Measurements from ENCODE around the gene PRR36. TPM values are rescaled to one million over a fixed set of nuclear protein-coding genes. Genes with fewer than 3 reads are reported as not detected.

The PRR36 gene
- polyA plus RNA-seq, 2 donors = 0.14 to 0.16 TPM

- H3K27me3 ChIP-seq (ENCODE audit: control insufficient read depth in 1 of 2, insufficient read depth in 2 of 2, low read length in 2 of 2) = peaks cover 3 to 23% of the 10 kb centered on the region in 2 donors
- peaks cover 10 to 18% of the 10 kb centered on the region in 2 donors for H3K4me1 ChIP-seq (ENCODE audit: control insufficient read depth in 2 of 2, insufficient read depth in 2 of 2, low read length in 1 of 2)
- H3K9me3 ChIP-seq (ENCODE audit: control insufficient read depth in 2 of 2, insufficient read depth in 1 of 2, low read depth in 1 of 2, low read length in 1 of 2) = peaks cover 0 to 10% of the 10 kb centered on the region in 2 donors
- WGBS, 2 donors = 16 to 19% methylated on average over 53 of the region's 53 CpGs
- H3K4me3 ChIP-seq (ENCODE audit: low read depth in 1 of 2, low read length in 2 of 2) = no peak overlapping the region
- H3K36me3 ChIP-seq (ENCODE audit: control insufficient read depth in 2 of 2, insufficient read depth in 2 of 2, low read length in 1 of 2) = no peaks in the 10 kb centered on the region
- no peak overlapping the region for H3K27ac ChIP-seq (ENCODE audit: low read depth in 2 of 2, low read length in 1 of 2)
These were observed 700 bp downstream of the PRR36 start for GRCh38 chr19:7873304-7874075.

- Histone ChIP-seq H3K9me3 (ENCODE audit: control insufficient read depth in 2 of 2, insufficient read depth in 1 of 2, low read depth in 1 of 2, low read length in 1 of 2) (peaks cover 0 to 10% of the 10 kb centered on the region in 2 donors), H3K4me1 (ENCODE audit: control insufficient read depth in 2 of 2, insufficient read depth in 2 of 2, low read length in 1 of 2) (peaks cover 11 to 20% of the 10 kb centered on the region in 2 donors), H3K4me3 (ENCODE audit: low read depth in 1 of 2, low read length in 2 of 2) (no peak overlapping the region), H3K27me3 (ENCODE audit: control insufficient read depth in 1 of 2, insufficient read depth in 2 of 2, low read length in 2 of 2) (peaks cover 3 to 23% of the 10 kb centered on the region in 2 donors), H3K36me3 (ENCODE audit: control insufficient read depth in 2 of 2, insufficient read depth in 2 of 2, low read length in 1 of 2) (no peaks in the 10 kb centered on the region), H3K27ac (ENCODE audit: low read depth in 2 of 2, low read length in 1 of 2) (no peak overlapping the region)
- WGBS, 2 donors = 52 to 55% methylated on average over 43 to 47 of the region's 47 CpGs
These were observed 1.6 kb downstream of the PRR36 start for GRCh38 chr19:7872306-7873204.

GRCh38 chr19:7871437-7872305 lies 2.5 kb downstream of the PRR36 start:
- peaks cover 0 to 10% of the 10 kb centered on the region in 2 donors for H3K9me3 ChIP-seq (ENCODE audit: control insufficient read depth in 2 of 2, insufficient read depth in 1 of 2, low read depth in 1 of 2, low read length in 1 of 2)
- H3K4me1 ChIP-seq (ENCODE audit: control insufficient read depth in 2 of 2, insufficient read depth in 2 of 2, low read length in 1 of 2) = peaks cover 11 to 20% of the 10 kb centered on the region in 2 donors
- peaks cover 3 to 23% of the 10 kb centered on the region in 2 donors for H3K27me3 ChIP-seq (ENCODE audit: control insufficient read depth in 1 of 2, insufficient read depth in 2 of 2, low read length in 2 of 2)
- H3K27ac ChIP-seq (ENCODE audit: low read depth in 2 of 2, low read length in 1 of 2) = peak overlapping the region; percentile 31 to 62
- no peak overlapping the region for H3K4me3 ChIP-seq (ENCODE audit: low read depth in 1 of 2, low read length in 2 of 2)
- WGBS, 2 donors = 7 to 9% methylated on average over 32 to 33 of the region's 33 CpGs
- no peaks in the 10 kb centered on the region for H3K36me3 ChIP-seq (ENCODE audit: control insufficient read depth in 2 of 2, insufficient read depth in 2 of 2, low read length in 1 of 2)

DNA sequence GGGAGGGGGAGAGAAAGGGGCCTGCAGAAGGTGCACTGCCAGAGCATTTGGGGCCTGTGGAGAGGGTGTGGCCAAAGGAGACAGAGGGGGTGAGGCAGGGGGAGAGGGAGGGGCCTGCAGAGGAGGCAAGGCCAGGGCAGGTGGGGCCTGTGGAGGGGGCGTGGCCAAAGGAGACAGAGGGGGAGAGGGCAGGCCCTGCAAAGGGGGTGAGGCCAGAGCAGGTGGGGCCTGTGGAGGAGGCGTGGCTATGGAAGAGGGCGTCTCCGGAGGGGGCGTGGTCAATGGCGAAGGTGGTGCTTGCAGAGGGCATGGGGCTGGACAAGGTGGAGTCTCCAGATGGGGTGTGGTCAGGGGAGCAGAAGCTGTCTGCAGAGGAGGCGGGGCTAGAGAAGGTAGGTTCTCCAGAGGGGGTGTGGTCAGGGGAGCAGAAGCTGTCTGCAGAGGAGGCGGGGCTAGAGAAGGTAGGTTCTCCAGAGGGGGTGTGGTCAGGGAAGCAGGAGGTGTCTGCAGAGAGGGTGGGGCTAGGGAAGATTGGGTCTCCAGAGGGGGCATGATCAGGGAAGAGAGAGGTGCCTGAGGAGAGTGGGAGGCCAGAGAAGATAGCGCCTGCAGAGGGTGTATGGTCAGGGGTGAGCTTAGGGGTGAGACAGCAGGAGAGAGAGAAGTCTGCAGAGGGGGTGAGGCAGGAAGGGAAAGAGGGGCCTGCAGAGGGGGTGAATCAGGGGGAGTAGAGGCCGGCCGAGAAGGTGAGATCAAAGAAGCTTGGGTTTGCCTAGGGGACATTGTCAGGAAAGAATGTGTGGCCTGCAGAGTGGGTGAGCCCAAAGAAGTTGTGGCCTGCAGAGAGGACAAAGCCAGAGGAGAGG lies 3.4 kb downstream of the PRR36 start:
- no peak overlapping the region for H3K27ac ChIP-seq (ENCODE audit: low read depth in 2 of 2, low read length in 1 of 2)
- H3K9me3 ChIP-seq (ENCODE audit: control insufficient read depth in 2 of 2, insufficient read depth in 1 of 2, low read depth in 1 of 2, low read length in 1 of 2) = peaks cover 0 to 10% of the 10 kb centered on the region in 2 donors
- peaks cover 11 to 23% of the 10 kb centered on the region in 2 donors for H3K4me1 ChIP-seq (ENCODE audit: control insufficient read depth in 2 of 2, insufficient read depth in 2 of 2, low read length in 1 of 2)
- WGBS, 2 donors = 55 to 58% methylated on average over 11 of the region's 11 CpGs
- no peak overlapping the region for H3K4me3 ChIP-seq (ENCODE audit: low read depth in 1 of 2, low read length in 2 of 2)
- peaks cover 3 to 23% of the 10 kb centered on the region in 2 donors for H3K27me3 ChIP-seq (ENCODE audit: control insufficient read depth in 1 of 2, insufficient read depth in 2 of 2, low read length in 2 of 2)
- no peaks in the 10 kb centered on the region for H3K36me3 ChIP-seq (ENCODE audit: control insufficient read depth in 2 of 2, insufficient read depth in 2 of 2, low read length in 1 of 2)

DNA sequence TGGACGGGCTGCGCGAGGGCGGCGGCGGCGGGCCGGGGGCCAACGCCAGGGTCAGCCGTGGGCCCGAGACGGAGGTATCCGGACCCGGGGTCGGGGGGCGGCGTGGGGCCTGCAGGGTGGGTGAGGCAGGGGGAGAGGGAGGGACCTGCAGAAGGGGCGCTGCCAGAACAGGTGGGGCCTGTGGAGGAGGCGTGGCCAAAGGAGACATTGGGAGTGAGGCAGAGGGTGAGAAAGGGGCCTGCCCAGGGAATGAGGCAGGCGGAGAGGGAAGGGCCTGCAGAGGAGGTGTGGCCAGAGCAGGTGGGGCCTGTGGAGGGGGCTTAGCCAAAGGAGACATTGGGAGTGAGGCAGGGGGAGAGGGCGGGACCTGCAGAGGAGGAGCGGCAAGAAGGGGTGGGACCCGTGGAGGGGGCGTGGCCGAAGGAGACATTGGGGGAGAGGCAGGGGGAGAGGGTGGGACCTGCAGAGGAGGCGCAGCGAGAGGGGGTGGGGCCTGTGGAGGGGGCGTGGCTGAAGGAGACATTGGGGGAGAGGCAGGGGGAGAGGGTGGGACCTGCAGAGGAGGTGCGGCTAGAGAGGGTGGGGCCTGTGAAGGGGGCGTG lies 4.2 kb downstream of the PRR36 start:
- H3K27me3 ChIP-seq (ENCODE audit: control insufficient read depth in 1 of 2, insufficient read depth in 2 of 2, low read length in 2 of 2) = peaks cover 3 to 23% of the 10 kb centered on the region in 2 donors
- H3K9me3 ChIP-seq (ENCODE audit: control insufficient read depth in 2 of 2, insufficient read depth in 1 of 2, low read depth in 1 of 2, low read length in 1 of 2) = peaks cover 0 to 10% of the 10 kb centered on the region in 2 donors
- WGBS, 2 donors = 18 to 19% methylated on average over 29 to 30 of the region's 30 CpGs
- H3K4me3 ChIP-seq (ENCODE audit: low read depth in 1 of 2, low read length in 2 of 2) = peak overlapping the region; percentile 41 to 46
- H3K36me3 ChIP-seq (ENCODE audit: control insufficient read depth in 2 of 2, insufficient read depth in 2 of 2, low read length in 1 of 2) = no peaks in the 10 kb centered on the region
- H3K4me1 ChIP-seq (ENCODE audit: control insufficient read depth in 2 of 2, insufficient read depth in 2 of 2, low read length in 1 of 2) = peaks cover 11 to 25% of the 10 kb centered on the region in 2 donors
- peak overlapping the region; percentile 73 to 81 for H3K27ac ChIP-seq (ENCODE audit: low read depth in 2 of 2, low read length in 1 of 2)

DNA sequence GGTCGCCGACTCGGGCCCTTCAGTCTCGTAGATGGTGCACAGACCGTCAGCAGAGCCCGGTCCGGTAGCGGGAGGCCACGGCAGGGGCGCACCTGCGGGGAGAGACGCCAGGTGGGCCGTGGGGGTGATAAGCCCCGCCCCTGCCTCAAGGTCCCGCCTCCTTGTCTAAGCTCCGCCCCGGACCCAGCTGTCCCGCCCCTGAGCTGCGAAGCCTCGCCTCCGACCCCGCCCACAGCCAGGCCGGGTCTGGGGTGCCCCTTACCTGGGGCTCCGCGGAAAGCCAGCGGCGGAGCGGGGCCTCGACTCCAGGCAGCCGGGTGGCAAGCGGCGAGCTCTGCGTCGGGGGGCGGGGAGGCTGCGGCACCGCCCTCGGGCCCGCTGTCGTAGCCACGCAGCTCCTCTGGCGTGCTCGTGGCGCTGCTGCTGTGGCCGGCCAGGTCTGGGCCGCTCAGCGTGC lies 4.7 kb downstream of the PRR36 start:
- H3K4me1 ChIP-seq (ENCODE audit: control insufficient read depth in 2 of 2, insufficient read depth in 2 of 2, low read length in 1 of 2) = peaks cover 11 to 27% of the 10 kb centered on the region in 2 donors
- H3K4me3 ChIP-seq (ENCODE audit: low read depth in 1 of 2, low read length in 2 of 2) = peak overlapping the region; percentile 41 to 46
- whole genome bisulfite sequencing, 2 donors = 3 to 8% methylated on average over 42 to 47 of the region's 47 CpGs
- H3K27me3 ChIP-seq (ENCODE audit: control insufficient read depth in 1 of 2, insufficient read depth in 2 of 2, low read length in 2 of 2) = peaks cover 0 to 17% of the 10 kb centered on the region in 2 donors
- H3K36me3 ChIP-seq (ENCODE audit: control insufficient read depth in 2 of 2, insufficient read depth in 2 of 2, low read length in 1 of 2) = no peaks in the 10 kb centered on the region
- H3K27ac ChIP-seq (ENCODE audit: low read depth in 2 of 2, low read length in 1 of 2) = peak overlapping the region; percentile 73 to 81
- peaks cover 0 to 7% of the 10 kb centered on the region in 2 donors for H3K9me3 ChIP-seq (ENCODE audit: control insufficient read depth in 2 of 2, insufficient read depth in 1 of 2, low read depth in 1 of 2, low read length in 1 of 2)

- Histone ChIP-seq H3K27ac (ENCODE audit: low read depth in 2 of 2, low read length in 1 of 2) (peak overlapping the region; percentile 73 to 81), H3K4me1 (ENCODE audit: control insufficient read depth in 2 of 2, insufficient read depth in 2 of 2, low read length in 1 of 2) (peaks cover 11 to 27% of the 10 kb centered on the region in 2 donors), H3K27me3 (ENCODE audit: control insufficient read depth in 1 of 2, insufficient read depth in 2 of 2, low read length in 2 of 2) (peaks cover 0 to 11% of the 10 kb centered on the region in 2 donors), H3K36me3 (ENCODE audit: control insufficient read depth in 2 of 2, insufficient read depth in 2 of 2, low read length in 1 of 2) (no peaks in the 10 kb centered on the region), H3K9me3 (ENCODE audit: control insufficient read depth in 2 of 2, insufficient read depth in 1 of 2, low read depth in 1 of 2, low read length in 1 of 2) (peaks cover 0 to 5% of the 10 kb centered on the region in 2 donors), H3K4me3 (ENCODE audit: low read depth in 1 of 2, low read length in 2 of 2) (peak overlapping the region; percentile 41 to 46)
- 1% methylated on average over 64 to 67 of the region's 67 CpGs for WGBS, 2 donors
These were observed 5.3 kb downstream of the PRR36 start for GRCh38 chr19:7868671-7869452.
